Measurements from ENCODE around the gene PRR3. TPM values are rescaled to one million over a fixed set of nuclear protein-coding genes. Genes with fewer than 3 reads are reported as not detected.
A peak's percentile ranks its signal among the peaks of the same experiment; 100 is the strongest.
"Not testable (repeated sequence)": the region's sequence is repeated elsewhere in the genome, so short reads cannot be mapped to it uniquely, and the experiment has no call there.

Gene PRR3
- total RNA-seq, 2 donors from 2014 or later: 2.3 to 3.7 TPM

- DNase-seq (ENCODE audit: low spot score): no peak
- no peaks in the 10 kb centered on the region for H3K9me3 ChIP-seq
- peak overlapping the region in 1 of 2 donors; percentile 43 for H3K27ac ChIP-seq
- no peaks in the 10 kb centered on the region for H3K27me3 ChIP-seq
- H3K4me1 ChIP-seq: peaks cover 0 to 3% of the 10 kb centered on the region in 2 donors
- no peak overlapping the region for H3K4me3 ChIP-seq
- H3K36me3 ChIP-seq: no peaks in the 10 kb centered on the region
- no peak for TF ChIP-seq CTCF (IDR thresholded peaks at IDR 0.05)
Observed at GRCh38 chr6:30520522-30520921, 36.6 kb upstream of the PRR3 start.

- peak overlapping the region in 1 of 2 donors; percentile 43 for H3K27ac ChIP-seq
- not testable (repeated sequence) for H3K36me3 ChIP-seq; DNase-seq (ENCODE audit: low spot score); H3K4me3 ChIP-seq; H3K4me1 ChIP-seq; H3K9me3 ChIP-seq; H3K27me3 ChIP-seq
Observed at GRCh38 chr6:30521082-30521481, 36.0 kb upstream of the PRR3 start.

GRCh38 chr6:30521952-30522351 lies 35.1 kb upstream of the PRR3 start:
- H3K4me1 ChIP-seq; DNase-seq (ENCODE audit: low spot score); H3K36me3 ChIP-seq; H3K27ac ChIP-seq; H3K27me3 ChIP-seq; H3K4me3 ChIP-seq; H3K9me3 ChIP-seq: not testable (repeated sequence)

GRCh38 chr6:30526444-30526843 lies 30.7 kb upstream of the PRR3 start:
- not testable (repeated sequence) for DNase-seq (ENCODE audit: low spot score); H3K4me3 ChIP-seq; H3K27ac ChIP-seq; H3K36me3 ChIP-seq; H3K4me1 ChIP-seq; H3K27me3 ChIP-seq; H3K9me3 ChIP-seq

GRCh38 chr6:30529349-30529875 lies 27.7 kb upstream of the PRR3 start:
- not testable (repeated sequence) for DNase-seq (ENCODE audit: low spot score)

GRCh38 chr6:30530014-30530413 lies 27.1 kb upstream of the PRR3 start:
- no peak for TF ChIP-seq CTCF (IDR thresholded peaks at IDR 0.05)
- H3K4me1 ChIP-seq: peaks cover 0 to 4% of the 10 kb centered on the region in 2 donors
- no peak overlapping the region for H3K4me3 ChIP-seq
- no peaks in the 10 kb centered on the region for H3K9me3 ChIP-seq
- no peaks in the 10 kb centered on the region for H3K27me3 ChIP-seq
- no peaks in the 10 kb centered on the region for H3K36me3 ChIP-seq
- DNase-seq (ENCODE audit: low spot score): no peak
- H3K27ac ChIP-seq: no peak overlapping the region

More at GRCh38 chr6:30529349-30529875, 27.7 kb upstream of the PRR3 start:
- H3K4me1 ChIP-seq, H3K9me3 ChIP-seq, H3K36me3 ChIP-seq, H3K4me3 ChIP-seq, H3K27me3 ChIP-seq, H3K27ac ChIP-seq: not testable (repeated sequence)

- Histone ChIP-seq H3K4me1 (peaks cover 0 to 4% of the 10 kb centered on the region in 2 donors), H3K9me3 (no peaks in the 10 kb centered on the region), H3K36me3 (no peaks in the 10 kb centered on the region), H3K4me3 (no peak overlapping the region), H3K27me3 (no peaks in the 10 kb centered on the region), H3K27ac (no peak overlapping the region)
- TF ChIP-seq CTCF (IDR thresholded peaks at IDR 0.05): no peak
- no peak for DNase-seq (ENCODE audit: low spot score)
Observed at GRCh38 chr6:30533460-30534294, 23.4 kb upstream of the PRR3 start.

GRCh38 chr6:30537931-30538330 lies 19.2 kb upstream of the PRR3 start:
- no peaks in the 10 kb centered on the region for H3K9me3 ChIP-seq
- no peak for TF ChIP-seq CTCF (IDR thresholded peaks at IDR 0.05)
- no peaks in the 10 kb centered on the region for H3K36me3 ChIP-seq
- peaks cover 0 to 6% of the 10 kb centered on the region in 2 donors for H3K4me1 ChIP-seq
- DNase-seq (ENCODE audit: low spot score): no peak
- H3K27me3 ChIP-seq: no peaks in the 10 kb centered on the region
- no peak overlapping the region for H3K27ac ChIP-seq
- no peak overlapping the region for H3K4me3 ChIP-seq
